SK-N-SH (cell line): ENCODE results near the gene HOXC5. TPM values are rescaled to one million over a fixed set of nuclear protein-coding genes. Genes with fewer than 3 reads are reported as not detected.

ENCODE experiments used
- CTCF ChIA-PET: fragments of 300-600, 350-600 bp; formaldehyde crosslinking; extraction: SDS; loops from one replicate; lab custom pipeline; 2021; lab: Yijun Ruan, JAX
- POLR2A ChIA-PET: fragments of 350-600 bp; sonication (Branson Sonifier 250); formaldehyde crosslinking; extraction: SDS; loops from one replicate; lab custom pipeline; 2020; ENCODE audit warnings: antibody characterized with exemption, inconsistent platforms; lab: Yijun Ruan, JAX
- DNase-seq: peaks from one replicate; pipeline ENCODE4 v3.0.0; 2012
- H2AFZ ChIP-seq: fragments of 200-600 bp; sonication (generic); 2 replicates; pipeline ENCODE4 v1.8.1; 2016; ENCODE audit warnings: antibody characterized with exemption, mild to moderate bottlenecking, low read depth
- H3F3A ChIP-seq: fragments of 200-600 bp; sonication (generic); replicated peaks from 2 replicates; pipeline ENCODE3; 2016; ENCODE audit warnings: antibody characterized with exemption, mild to moderate bottlenecking; ENCODE audit not compliant: insufficient read depth
- H3K27ac ChIP-seq, 2 experiments: fragments of 200-500 bp in 1 of 2; fragments of 200-600 bp in 1 of 2; sonication (Bioruptor generic) in 1 of 2; sonication (generic), shearing (Covaris generic) in 1 of 2; 2 replicates each; pipeline versions ENCODE4 v1.5.1 to v1.6.1; 2014 to 2016; ENCODE audit warnings: low read depth in 2 of 2, inconsistent platforms in 1 of 2, low read length in 1 of 2, mild to moderate bottlenecking in 1 of 2, mixed read lengths in 1 of 2
- H3K27me3 ChIP-seq: fragments of 200-600 bp; sonication (generic), shearing (Covaris generic); 2 replicates; pipeline ENCODE4 v1.6.1; 2016; ENCODE audit warnings: mixed run types; ENCODE audit not compliant: insufficient read depth
- H3K36me3 ChIP-seq, 2 experiments: fragments of 200-500 bp in 1 of 2; fragments of 200-600 bp in 1 of 2; sonication (Bioruptor generic) in 1 of 2; sonication (generic) in 1 of 2; replicated peaks in 1 of 2; 2 replicates each; pipeline versions ENCODE3 to v1.5.1; 2014 to 2016; ENCODE audit warnings: low read length in 1 of 2, mild to moderate bottlenecking in 1 of 2; ENCODE audit not compliant: insufficient read depth in 2 of 2, control insufficient read depth in 1 of 2
- H3K4me1 ChIP-seq, 2 experiments: fragments of 200-500 bp in 1 of 2; fragments of 200-600 bp in 1 of 2; sonication (Bioruptor generic) in 1 of 2; sonication (generic), shearing (Covaris generic) in 1 of 2; 2 replicates each; pipeline versions ENCODE4 v1.5.1 to v1.6.1; 2014 to 2016; ENCODE audit warnings: low read depth in 1 of 2, low read length in 1 of 2, mixed run types in 1 of 2; ENCODE audit not compliant: insufficient read depth in 2 of 2, control insufficient read depth in 1 of 2
- H3K4me2 ChIP-seq: fragments of 200-600 bp; sonication (generic), shearing (Covaris generic); 2 replicates; pipeline ENCODE4 v1.6.1; 2017; ENCODE audit warnings: mixed run types
- H3K4me3 ChIP-seq, 2 experiments: fragments of 200-500 bp in 1 of 2; fragments of 200-600 bp in 1 of 2; sonication (Bioruptor generic) in 1 of 2; sonication (generic), shearing (Covaris generic) in 1 of 2; 2 replicates each; pipeline versions ENCODE4 v1.5.1 to v1.8.1; 2014 to 2016; ENCODE audit warnings: low read depth in 2 of 2, inconsistent platforms in 1 of 2, low read length in 1 of 2, mild to moderate bottlenecking in 1 of 2, mixed read lengths in 1 of 2, moderate library complexity in 1 of 2
- H3K79me2 ChIP-seq: fragments of 200-600 bp; sonication (generic); 2 replicates; pipeline ENCODE4 v1.8.1; 2017; ENCODE audit warnings: mild to moderate bottlenecking; ENCODE audit not compliant: insufficient read depth
- H3K9ac ChIP-seq: fragments of 200-600 bp; sonication (generic); 2 replicates; pipeline ENCODE4 v1.6.1; 2017; ENCODE audit warnings: mixed run types
- H3K9me2 ChIP-seq: fragments of 200-600 bp; sonication (generic); 2 replicates; pipeline ENCODE4 v1.6.1; 2017; ENCODE audit warnings: mixed run types
- H3K9me3 ChIP-seq: fragments of 200-600 bp; sonication (generic); 2 replicates; pipeline ENCODE4 v1.6.1; 2017; ENCODE audit warnings: mixed run types, mild to moderate bottlenecking, moderate library complexity
- H4K20me1 ChIP-seq: fragments of 200-600 bp; sonication (generic); 2 replicates; pipeline ENCODE4 v1.6.1; 2017; ENCODE audit warnings: mild to moderate bottlenecking, mixed run types; ENCODE audit not compliant: insufficient read depth
- CHD2 ChIP-seq: fragments of 150-350 bp; IDR thresholded peaks from 2 replicates; pipeline ENCODE4 v1.6.1; 2018; ENCODE audit warnings: low read length; ENCODE audit not compliant: partially characterized antibody
- ELF1 ChIP-seq: IDR thresholded peaks from 2 replicates; pipeline ENCODE4 v1.4.0; 2012
- EP300 ChIP-seq, 2 experiments: IDR thresholded peaks; 2 replicates each; pipeline versions ENCODE4 v1.4.0 to v1.6.1; 2012; ENCODE audit warnings: borderline replicate concordance in 1 of 2, low read depth in 1 of 2, low read length in 1 of 2
- EZH2phosphoT487 ChIP-seq: fragments of 200-600 bp; sonication (generic); IDR thresholded peaks from 2 replicates; pipeline ENCODE4 v1.6.1; 2017; ENCODE audit warnings: low read depth, mixed run types, mild to moderate bottlenecking, antibody characterized with exemption, moderate library complexity, borderline replicate concordance
- FOSL2 ChIP-seq: IDR thresholded peaks from 2 replicates; pipeline ENCODE4 v1.4.0; 2012; ENCODE audit warnings: low read depth, mild to moderate bottlenecking, moderate library complexity, borderline replicate concordance
- FOXJ3 ChIP-seq: sonication (generic); formaldehyde crosslinking; IDR thresholded peaks from 2 replicates; pipeline ENCODE4 v1.5.1; 2020; ENCODE audit warnings: mild to moderate bottlenecking, missing genetic modification reagents
- JUND ChIP-seq: IDR thresholded peaks from 2 replicates; pipeline ENCODE4 v1.4.0; 2012
- MXI1 ChIP-seq: IDR thresholded peaks from 2 replicates; pipeline ENCODE4 v1.6.1; 2012; ENCODE audit warnings: mild to moderate bottlenecking, low read depth, low read length, improper control_type of control experiment
- NFIC ChIP-seq: IDR thresholded peaks from 2 replicates; pipeline ENCODE4 v1.4.0; 2012; ENCODE audit warnings: borderline replicate concordance
- NRF1 ChIP-seq: IDR thresholded peaks from 2 replicates; pipeline ENCODE4 v1.6.1; 2012; ENCODE audit warnings: low read depth, mild to moderate bottlenecking, low read length
- RFX5 ChIP-seq: IDR thresholded peaks from 2 replicates; pipeline ENCODE4 v1.6.1; 2012; ENCODE audit warnings: mild to moderate bottlenecking, improper control_type of control experiment, low read length
- SMC3 ChIP-seq: IDR thresholded peaks from 2 replicates; pipeline ENCODE4 v1.6.1; 2012; ENCODE audit warnings: low read depth, low read length, improper control_type of control experiment
- TAF1 ChIP-seq: IDR thresholded peaks from 2 replicates; pipeline ENCODE4 v1.6.1; 2012; ENCODE audit warnings: low read depth, mild to moderate bottlenecking, low read length, moderate library complexity, borderline replicate concordance
- TEAD4 ChIP-seq: IDR thresholded peaks from 2 replicates; pipeline ENCODE4 v1.4.0; 2012; ENCODE audit warnings: mild to moderate bottlenecking, borderline replicate concordance; ENCODE audit not compliant: insufficient read depth
- WGBS: methylation state at CpG from one replicate; pipeline ENCODE4 v1.1.6; 2017; ENCODE audit warnings: low lambda C conversion rate; 5-methylcytosine and 5-hydroxymethylcytosine counted together
- polyA plus RNA-seq, 3 experiments: library from polyadenylated mRNA; depleted of rRNA; stranded (reverse); fragments of >200 nt; gene quantifications; 2 replicates each; pipeline ENCODE4 v1.2.3, GENCODE V29; 2012
- TF ChIP-seq, protein P1 (sequence below): IDR thresholded peaks from 2 replicates; pipeline ENCODE4 v1.4.0; 2012; ENCODE audit warnings: low read depth
- TF ChIP-seq, protein P2 (sequence below): fragments of 150-350 bp; IDR thresholded peaks from 2 replicates; pipeline ENCODE4 v1.6.1; 2016; ENCODE audit warnings: mild to moderate bottlenecking, low read depth, low read length
- TF ChIP-seq, protein P3 (sequence below): IDR thresholded peaks from 2 replicates; pipeline ENCODE4; 2012
- TF ChIP-seq, protein P4 (sequence below): IDR thresholded peaks from 2 replicates; pipeline ENCODE4 v1.4.0; 2012; ENCODE audit warnings: low read depth, borderline replicate concordance

HOXC5 gene
- polyA plus RNA-seq, 1 of the 3 experiments (the other 2 are of a cell fraction), result 2.1 TPM

DNA sequence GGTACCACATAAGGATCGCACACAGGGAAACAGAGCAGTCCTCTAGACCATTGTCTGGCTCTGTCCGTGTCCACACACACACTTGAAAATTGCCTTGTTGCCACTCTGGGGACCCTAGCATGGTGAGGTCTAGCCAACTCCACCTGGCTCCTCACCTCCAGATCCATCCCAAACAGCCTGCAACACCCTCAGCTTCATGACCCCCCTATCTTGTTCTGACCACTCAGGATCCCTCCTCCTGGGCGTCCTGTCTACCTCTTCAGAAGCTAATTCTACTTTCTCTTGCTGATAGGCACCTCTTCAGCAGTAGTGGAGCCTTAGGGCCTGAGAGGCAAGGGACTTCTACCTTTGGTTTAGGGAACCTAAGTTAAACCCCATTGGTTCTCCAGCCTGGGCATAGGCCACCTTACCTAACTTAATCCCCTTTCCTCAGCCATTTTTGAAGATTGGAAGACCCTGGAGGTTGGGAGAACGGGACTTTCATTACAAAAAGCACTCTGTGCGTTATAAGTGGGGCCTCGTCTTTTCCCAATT lies 697 bp upstream of the HOXC5 start:
- no peak overlapping the region for H2AFZ ChIP-seq
- no peaks in the 10 kb centered on the region for H4K20me1 ChIP-seq
- no peaks in the 10 kb centered on the region for H3K27me3 ChIP-seq
- no peaks in the 10 kb centered on the region for H3K36me3 ChIP-seq
- no peak overlapping the region for H3K27ac ChIP-seq
- no peaks in the 10 kb centered on the region for H3K9me3 ChIP-seq
- no peak for DNase-seq
- peaks cover 0 to 40% of the 10 kb centered on the region in 2 experiments; a peak in 1 of 4 replicates for H3K4me1 ChIP-seq
- 49% methylated on average over 6 of the region's 6 CpGs for WGBS
- no peak overlapping the region for H3K9ac ChIP-seq
- ChIA-PET CTCF (interaction anchor here (0.6 to 23.2 kb wide), 30 partner anchors 9 to 356 kb away, joined by 3 to 548 read pairs (median 9); partner anchors contain the start of genes HOXC10, HOXC4, HOXC8 and HOXC9), POLR2A (interaction anchor here (0.9 to 2.2 kb wide), 6 partner anchors 15 to 169 kb away, joined by 3 to 18 read pairs (median 6); partner anchors contain the start of genes HOXC4 and SMUG1)
- peak overlapping the region in 1 of 2 experiments; percentile 52; a peak in 1 of 4 replicates for H3K4me3 ChIP-seq
- no peaks in the 10 kb centered on the region for H3K9me2 ChIP-seq
- H3F3A ChIP-seq, result peaks cover 8% of the 10 kb centered on the region
- no peak overlapping the region for H3K4me2 ChIP-seq
- H3K79me2 ChIP-seq, result no peaks in the 10 kb centered on the region
- TF ChIP-seq EZH2phosphoT487 (no peak), EP300 (IDR thresholded peaks at IDR 0.05; ENCODE audit: borderline replicate concordance in 1 of 2, low read depth in 1 of 2, low read length in 1 of 2) (no peak), MXI1 (no peak), FOSL2 (no peak), CHD2 (no peak), ELF1 (no peak), SMC3 (no peak), TAF1 (no peak), RFX5 (no peak), TEAD4 (no peak), NRF1 (no peak), NFIC (no peak), JUND (no peak), FOXJ3 (CRISPR knock-in tag) (no peak)
- TF ChIP-seq, protein P1, sequence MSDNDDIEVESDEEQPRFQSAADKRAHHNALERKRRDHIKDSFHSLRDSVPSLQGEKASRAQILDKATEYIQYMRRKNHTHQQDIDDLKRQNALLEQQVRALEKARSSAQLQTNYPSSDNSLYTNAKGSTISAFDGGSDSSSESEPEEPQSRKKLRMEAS, result no peak
- TF ChIP-seq, protein P2, sequence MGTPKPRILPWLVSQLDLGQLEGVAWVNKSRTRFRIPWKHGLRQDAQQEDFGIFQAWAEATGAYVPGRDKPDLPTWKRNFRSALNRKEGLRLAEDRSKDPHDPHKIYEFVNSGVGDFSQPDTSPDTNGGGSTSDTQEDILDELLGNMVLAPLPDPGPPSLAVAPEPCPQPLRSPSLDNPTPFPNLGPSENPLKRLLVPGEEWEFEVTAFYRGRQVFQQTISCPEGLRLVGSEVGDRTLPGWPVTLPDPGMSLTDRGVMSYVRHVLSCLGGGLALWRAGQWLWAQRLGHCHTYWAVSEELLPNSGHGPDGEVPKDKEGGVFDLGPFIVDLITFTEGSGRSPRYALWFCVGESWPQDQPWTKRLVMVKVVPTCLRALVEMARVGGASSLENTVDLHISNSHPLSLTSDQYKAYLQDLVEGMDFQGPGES, result no peak
- TF ChIP-seq, protein P3, sequence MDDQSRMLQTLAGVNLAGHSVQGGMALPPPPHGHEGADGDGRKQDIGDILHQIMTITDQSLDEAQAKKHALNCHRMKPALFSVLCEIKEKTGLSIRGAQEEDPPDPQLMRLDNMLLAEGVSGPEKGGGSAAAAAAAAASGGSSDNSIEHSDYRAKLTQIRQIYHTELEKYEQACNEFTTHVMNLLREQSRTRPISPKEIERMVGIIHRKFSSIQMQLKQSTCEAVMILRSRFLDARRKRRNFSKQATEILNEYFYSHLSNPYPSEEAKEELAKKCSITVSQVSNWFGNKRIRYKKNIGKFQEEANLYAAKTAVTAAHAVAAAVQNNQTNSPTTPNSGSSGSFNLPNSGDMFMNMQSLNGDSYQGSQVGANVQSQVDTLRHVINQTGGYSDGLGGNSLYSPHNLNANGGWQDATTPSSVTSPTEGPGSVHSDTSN, result no peak
- TF ChIP-seq, protein P4, sequence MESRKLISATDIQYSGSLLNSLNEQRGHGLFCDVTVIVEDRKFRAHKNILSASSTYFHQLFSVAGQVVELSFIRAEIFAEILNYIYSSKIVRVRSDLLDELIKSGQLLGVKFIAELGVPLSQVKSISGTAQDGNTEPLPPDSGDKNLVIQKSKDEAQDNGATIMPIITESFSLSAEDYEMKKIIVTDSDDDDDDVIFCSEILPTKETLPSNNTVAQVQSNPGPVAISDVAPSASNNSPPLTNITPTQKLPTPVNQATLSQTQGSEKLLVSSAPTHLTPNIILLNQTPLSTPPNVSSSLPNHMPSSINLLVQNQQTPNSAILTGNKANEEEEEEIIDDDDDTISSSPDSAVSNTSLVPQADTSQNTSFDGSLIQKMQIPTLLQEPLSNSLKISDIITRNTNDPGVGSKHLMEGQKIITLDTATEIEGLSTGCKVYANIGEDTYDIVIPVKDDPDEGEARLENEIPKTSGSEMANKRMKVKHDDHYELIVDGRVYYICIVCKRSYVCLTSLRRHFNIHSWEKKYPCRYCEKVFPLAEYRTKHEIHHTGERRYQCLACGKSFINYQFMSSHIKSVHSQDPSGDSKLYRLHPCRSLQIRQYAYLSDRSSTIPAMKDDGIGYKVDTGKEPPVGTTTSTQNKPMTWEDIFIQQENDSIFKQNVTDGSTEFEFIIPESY, result no peak
- TF ChIP-seq, all 33 proteins: peak for 0
